T-cell (primary cell): ENCODE measurements around the gene SNX13. TPM values are rescaled to one million over a fixed set of nuclear protein-coding genes. Genes with fewer than 3 reads are reported as not detected.

Experiments used
- ATAC-seq, 4 experiments: fragments of 200-7000 bp in 3 of 4; fragments of 150-1000 bp in 1 of 4; cut with Tn5 transposase; replicated peaks in 1 of 4; 1 replicate in 3 of 4; 2 replicates in 1 of 4; pipeline ENCODE4 v1.10.0; 2021; ENCODE audit warnings: moderate library complexity in 3 of 4, mild to moderate bottlenecking in 2 of 4, moderate number of reproducible peaks in 1 of 4
- CTCF ChIA-PET, 2 donors: fragments of 300-600 bp; sonication (Branson Sonifier 250); formaldehyde crosslinking; loops; one replicate each; lab custom pipeline; 2022; ENCODE audit warnings: antibody characterized with exemption in 2 of 2; lab: Charles Lee
- POLR2A ChIA-PET, 2 donors: fragments of 300-600 bp; sonication (Branson Sonifier 250); formaldehyde crosslinking; loops; one replicate each; lab custom pipeline; 2022; ENCODE audit warnings: antibody characterized with exemption in 2 of 2; lab: Charles Lee
- DNase-seq, 35 experiments: peaks; one replicate each; pipeline versions ENCODE4 v3.0.0 to v3.0.0-alpha.2; 2013 to 2023
- H3K27ac ChIP-seq: one replicate; pipeline ENCODE4 v1.5.1; 2013; ENCODE audit warnings: low read length
- H3K27me3 ChIP-seq, 2 experiments: replicated peaks in 1 of 2; 1 replicate in 1 of 2; 2 replicates in 1 of 2; pipeline versions ENCODE4 v1.6.1 to v1.7.0; 2013; ENCODE audit warnings: low read length in 1 of 2, mixed read lengths in 1 of 2; ENCODE audit not compliant: control insufficient read depth in 2 of 2, insufficient read depth in 2 of 2; ENCODE audit errors: extremely low read depth in 1 of 2
- H3K36me3 ChIP-seq, 2 donors: 1 replicate in 1 of 2; 2 replicates in 1 of 2; pipeline versions ENCODE4 v1.6.1 to v1.7.0; 2013; ENCODE audit warnings: low read length in 1 of 2; ENCODE audit not compliant: control insufficient read depth in 2 of 2, insufficient read depth in 1 of 2; ENCODE audit errors: extremely low read depth in 1 of 2
- H3K4me1 ChIP-seq, 2 experiments: 1 replicate in 1 of 2; 2 replicates in 1 of 2; pipeline versions ENCODE4 v1.6.1 to v1.7.0; 2013; ENCODE audit warnings: low read length in 2 of 2, mixed read lengths in 1 of 2; ENCODE audit not compliant: insufficient read depth in 2 of 2, control insufficient read depth in 1 of 2; ENCODE audit errors: extremely low read depth in 1 of 2
- H3K4me3 ChIP-seq, 2 donors: 1 replicate in 1 of 2; 2 replicates in 1 of 2; pipeline versions ENCODE4 v1.5.1 to v1.7.0; 2013; ENCODE audit warnings: mild to moderate bottlenecking in 2 of 2, low read length in 1 of 2, moderate library complexity in 1 of 2; ENCODE audit not compliant: control insufficient read depth in 1 of 2; ENCODE audit errors: extremely low read depth in 1 of 2
- H3K9me3 ChIP-seq: 2 replicates; pipeline ENCODE4 v1.7.0; 2013
- H3K27ac Mint-ChIP-seq, 2 donors: one replicate each; pipeline ENCODE4 v1.8.0; 2020 to 2021; ENCODE audit warnings: mild to moderate bottlenecking in 2 of 2, mixed read lengths in 2 of 2
- H3K27me3 Mint-ChIP-seq, 2 donors: one replicate each; pipeline ENCODE4 v1.8.0; 2021 to 2022; ENCODE audit warnings: mixed read lengths in 2 of 2
- H3K36me3 Mint-ChIP-seq: one replicate; pipeline ENCODE4 v1.8.0; 2021; ENCODE audit warnings: mixed read lengths
- H3K4me1 Mint-ChIP-seq, 3 donors: one replicate each; pipeline ENCODE4 v1.8.0; 2020 to 2022; ENCODE audit warnings: mixed read lengths in 3 of 3, mild to moderate bottlenecking in 1 of 3
- H3K4me3 Mint-ChIP-seq, 3 donors: one replicate each; pipeline ENCODE4 v1.8.0; 2020 to 2022; ENCODE audit warnings: mild to moderate bottlenecking in 3 of 3, mixed read lengths in 3 of 3, moderate library complexity in 3 of 3
- H3K9me3 Mint-ChIP-seq, 3 donors: one replicate each; pipeline ENCODE4 v1.8.0; 2020 to 2022; ENCODE audit warnings: mixed read lengths in 3 of 3
- whole genome bisulfite sequencing: methylation state at CpG from one replicate; pipeline ENCODE4 v1.1.5; 2013; ENCODE audit warnings: missing lambda C conversion rate; ENCODE audit not compliant: insufficient coverage; 5-methylcytosine and 5-hydroxymethylcytosine counted together
- total RNA-seq, 35 experiments: library from RNA in 6 of 35; stranded (reverse) in 6 of 35; fragments of 120-200 nt in 1 of 35; gene quantifications; one replicate each; pipeline versions ENCODE4 v1.2.1 to v1.2.4 and lab custom pipeline; 2013 to 2026

SNX13 gene
- total RNA-seq, 5 donors from 2014 or later (not counting 1 experiment from before 2014, with no cell fraction given) = 29.4 to 34.1 (median 33.1) TPM

DNA sequence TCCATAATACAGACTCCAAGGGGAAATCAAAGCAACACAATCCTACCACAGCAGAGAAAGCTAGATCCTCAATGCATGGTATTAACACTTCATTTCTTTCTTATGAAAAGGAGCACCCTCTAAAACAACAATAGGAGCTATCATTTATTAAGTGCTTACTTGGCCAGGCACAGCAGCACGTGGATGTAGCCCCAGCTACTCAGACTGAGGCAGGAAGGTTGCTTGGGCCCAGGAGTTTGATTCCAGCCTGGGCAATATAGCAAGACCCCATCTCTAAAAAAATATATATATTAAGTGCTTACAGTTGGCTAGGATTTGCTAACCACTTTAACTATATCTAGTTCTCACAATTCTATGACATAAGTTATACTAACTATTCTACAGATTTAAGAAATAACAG, 12.2 kb downstream of the SNX13 start:
- no peaks in the 10 kb centered on the region for H3K9me3 Mint-ChIP-seq
- DNase-seq (no peak), ATAC-seq (no peak)
- H3K27ac ChIP-seq = no peak overlapping the region
- no peak overlapping the region for H3K4me3 Mint-ChIP-seq
- no peaks in the 10 kb centered on the region for H3K27me3 Mint-ChIP-seq
- H3K9me3 ChIP-seq = no peaks in the 10 kb centered on the region
- H3K4me1 ChIP-seq = peaks cover 0 to 5% of the 10 kb centered on the region in 2 experiments
- ChIA-PET POLR2A (no interaction called here), CTCF (interaction anchor here in 1 of 2 donors (0.7 kb wide), 1 partner anchor 9 kb away, joined by 3 read pairs; no protein-coding TSS in a partner anchor)
- WGBS = no CpG with 5 or more reads among the region's 1 CpG
- H3K4me3 ChIP-seq = no peak overlapping the region
- H3K4me1 Mint-ChIP-seq = peaks cover 83% of the 10 kb centered on the region in 3 donors
- H3K36me3 ChIP-seq = no peaks in the 10 kb centered on the region
- H3K27me3 ChIP-seq = no peaks in the 10 kb centered on the region
- no peak overlapping the region for H3K27ac Mint-ChIP-seq
- peaks cover 8% of the 10 kb centered on the region for H3K36me3 Mint-ChIP-seq

DNA sequence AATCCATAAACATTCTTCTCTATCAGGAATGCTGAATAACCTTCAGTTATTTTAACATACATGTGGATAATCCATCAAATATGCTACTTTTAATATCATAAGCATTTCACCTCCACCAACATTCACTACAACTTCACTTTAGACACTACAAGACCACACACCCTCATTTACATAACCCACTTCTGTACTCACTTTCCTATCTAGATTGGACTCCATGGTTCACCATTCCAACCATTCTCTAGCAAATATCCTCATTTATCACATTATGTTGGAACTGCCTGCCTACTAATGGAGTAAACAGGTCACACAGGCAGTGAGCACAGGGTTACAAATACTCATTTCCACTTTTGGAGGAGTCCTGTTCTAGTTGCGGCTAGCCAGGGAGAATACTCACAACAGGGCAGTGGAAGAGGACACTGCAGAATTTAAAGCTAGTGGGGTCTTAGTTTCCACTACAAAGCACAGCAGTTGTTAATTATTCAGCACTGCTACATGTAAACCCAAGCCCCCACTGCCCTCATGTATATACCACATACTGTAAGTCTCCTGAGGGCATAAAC, 18.4 kb downstream of the SNX13 start:
- Mint-ChIP-seq H3K36me3 (peaks cover 8% of the 10 kb centered on the region), H3K4me3 (no peak overlapping the region)

DNA sequence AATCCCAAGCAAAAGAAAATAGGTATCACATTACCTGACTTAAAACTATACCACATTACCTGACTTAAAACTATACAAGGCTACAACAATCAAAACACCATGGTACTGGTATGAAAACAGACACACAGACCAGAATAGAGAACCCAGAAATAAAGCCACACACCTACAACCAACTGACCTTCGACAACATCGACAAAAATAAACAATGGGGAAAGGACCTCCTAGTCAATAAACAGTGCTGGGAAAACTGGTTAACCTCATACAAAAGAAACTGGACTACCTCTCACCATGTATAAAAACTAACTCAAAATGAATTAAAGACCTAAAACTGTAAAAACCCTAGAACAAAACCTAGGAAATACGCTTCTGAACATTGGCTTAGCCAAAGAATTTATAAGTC, 22.5 kb downstream of the SNX13 start:
- no peak overlapping the region for H3K4me3 Mint-ChIP-seq
- WGBS = 100% methylated on average over 1 of the region's 3 CpGs
- CTCF ChIA-PET = no interaction called here

More for the DNA sequence above, 18.4 kb downstream of the SNX13 start:
- no peak for DNase-seq
- H3K27me3 Mint-ChIP-seq = no peaks in the 10 kb centered on the region
- Histone ChIP-seq H3K27ac (no peak overlapping the region), H3K4me1 (peaks cover 0 to 3% of the 10 kb centered on the region in 2 experiments), H3K27me3 (no peaks in the 10 kb centered on the region), H3K36me3 (no peaks in the 10 kb centered on the region), H3K4me3 (no peak overlapping the region), H3K9me3 (no peaks in the 10 kb centered on the region)
- no peak for ATAC-seq
- H3K27ac Mint-ChIP-seq = no peak overlapping the region
- peaks cover 0 to 6% (median 0%) of the 10 kb centered on the region in 3 donors for H3K9me3 Mint-ChIP-seq
- CTCF ChIA-PET = no interaction called here
- peaks cover 58 to 67% (median 66%) of the 10 kb centered on the region in 3 donors for H3K4me1 Mint-ChIP-seq
- no CpG with 5 or more reads among the region's 1 CpG for WGBS
- POLR2A ChIA-PET = no interaction called here

DNA sequence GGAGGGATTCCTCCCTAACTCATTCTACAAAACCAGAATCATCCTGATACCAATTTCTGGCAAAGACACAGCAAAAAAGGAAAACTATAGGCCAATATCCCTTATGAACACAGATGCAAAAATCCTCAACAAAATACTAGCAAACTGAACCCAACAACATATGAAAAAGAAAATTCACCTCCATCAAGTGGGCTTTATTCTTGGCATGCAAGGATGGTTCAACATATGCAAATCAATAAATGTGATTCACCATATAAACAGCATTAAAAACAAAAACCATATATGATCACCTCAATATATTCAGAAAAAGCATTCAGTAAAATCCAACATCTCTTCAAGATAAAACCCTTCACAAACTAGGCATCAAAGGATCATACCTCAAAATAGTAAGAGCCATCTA, 23.5 kb downstream of the SNX13 start:
- Mint-ChIP-seq H3K27ac (no peak overlapping the region), H3K4me3 (no peak overlapping the region), H3K36me3 (peaks cover 10% of the 10 kb centered on the region), H3K4me1 (peaks cover 33 to 47% (median 33%) of the 10 kb centered on the region in 3 donors), H3K9me3 (peaks cover 0 to 6% (median 0%) of the 10 kb centered on the region in 3 donors), H3K27me3 (no peaks in the 10 kb centered on the region)
- DNase-seq = no peak
- ChIA-PET CTCF (no interaction called here), POLR2A (no interaction called here)
- Histone ChIP-seq H3K4me3 (no peak overlapping the region), H3K27me3 (no peaks in the 10 kb centered on the region), H3K27ac (no peak overlapping the region), H3K36me3 (peaks cover 0 to 3% of the 10 kb centered on the region in 2 donors), H3K4me1 (peaks cover 3 to 4% of the 10 kb centered on the region in 2 experiments), H3K9me3 (no peaks in the 10 kb centered on the region)
- no peak for ATAC-seq

More for the DNA sequence above, 22.5 kb downstream of the SNX13 start:
- Histone ChIP-seq H3K9me3 (no peaks in the 10 kb centered on the region), H3K27ac (no peak overlapping the region), H3K36me3 (peaks cover 0 to 3% of the 10 kb centered on the region in 2 donors), H3K4me1 (peaks cover 3 to 4% of the 10 kb centered on the region in 2 experiments), H3K4me3 (no peak overlapping the region), H3K27me3 (no peaks in the 10 kb centered on the region)
- H3K27me3 Mint-ChIP-seq = no peaks in the 10 kb centered on the region
- POLR2A ChIA-PET = no interaction called here
- peaks cover 6% of the 10 kb centered on the region for H3K36me3 Mint-ChIP-seq
- no peak for ATAC-seq
- DNase-seq = no peak
- no peak overlapping the region for H3K27ac Mint-ChIP-seq
- peaks cover 0 to 6% (median 0%) of the 10 kb centered on the region in 3 donors for H3K9me3 Mint-ChIP-seq
- H3K4me1 Mint-ChIP-seq = peaks cover 36 to 48% (median 38%) of the 10 kb centered on the region in 3 donors

DNA sequence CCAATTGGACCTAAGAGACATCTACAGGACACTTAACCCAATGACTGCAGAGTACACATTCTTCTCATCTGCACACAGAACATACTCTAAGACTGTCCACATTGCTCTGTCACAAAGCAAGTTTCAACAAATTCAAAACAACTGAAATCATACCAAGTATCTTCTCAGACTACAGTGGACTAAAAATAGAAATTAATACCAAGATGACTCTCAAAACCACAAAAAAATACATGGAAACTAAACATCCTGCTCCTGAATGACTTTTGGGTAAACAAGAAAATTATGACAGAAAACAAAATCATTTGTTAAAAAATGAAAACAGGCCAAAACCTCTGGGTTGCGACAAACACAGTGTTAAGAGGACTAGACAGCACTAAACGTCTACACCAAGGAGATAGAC, 24.5 kb downstream of the SNX13 start:
- 100% methylated on average over 2 of the region's 2 CpGs for WGBS
- no peaks in the 10 kb centered on the region for H3K9me3 ChIP-seq
- peaks cover 0 to 6% (median 0%) of the 10 kb centered on the region in 3 donors for H3K9me3 Mint-ChIP-seq

DNA sequence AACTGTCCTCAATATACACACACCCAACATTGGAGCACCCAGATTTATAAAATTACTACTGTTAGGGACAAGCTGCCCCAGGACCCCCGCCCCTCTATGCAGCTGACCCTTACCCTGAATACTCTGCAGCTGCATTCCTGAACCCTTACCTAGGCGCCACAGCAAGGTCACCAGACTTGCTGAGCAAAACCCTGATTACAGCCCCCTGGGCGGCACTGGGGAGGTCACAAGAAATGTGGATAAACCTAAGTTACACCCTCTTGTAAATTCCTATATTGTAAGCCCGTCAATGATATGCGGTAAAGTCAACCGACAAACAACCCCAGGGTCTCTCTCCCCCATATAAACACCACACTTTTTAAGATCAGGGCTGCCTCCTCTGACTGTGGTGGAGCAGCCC, 25.1 kb downstream of the SNX13 start:
- peaks cover 21% of the 10 kb centered on the region for H3K36me3 Mint-ChIP-seq
- POLR2A ChIA-PET = no interaction called here
- peaks cover 0 to 3% of the 10 kb centered on the region in 2 donors for H3K36me3 ChIP-seq
- DNase-seq (no peak), ATAC-seq (no peak)
- H3K4me1 ChIP-seq = peaks cover 0 to 4% of the 10 kb centered on the region in 2 experiments
- 96% methylated on average over 5 of the region's 6 CpGs for whole genome bisulfite sequencing
- no peak overlapping the region for H3K4me3 Mint-ChIP-seq
- no peak overlapping the region for H3K4me3 ChIP-seq
- no peak overlapping the region for H3K27ac Mint-ChIP-seq
- H3K27me3 Mint-ChIP-seq = no peaks in the 10 kb centered on the region
- CTCF ChIA-PET = no interaction called here
- H3K27ac ChIP-seq = no peak overlapping the region
- H3K4me1 Mint-ChIP-seq = peaks cover 19 to 40% (median 20%) of the 10 kb centered on the region in 3 donors
- no peaks in the 10 kb centered on the region for H3K9me3 ChIP-seq
- peaks cover 0 to 11% (median 6%) of the 10 kb centered on the region in 3 donors for H3K9me3 Mint-ChIP-seq
- no peaks in the 10 kb centered on the region for H3K27me3 ChIP-seq

More for the DNA sequence above, 24.5 kb downstream of the SNX13 start:
- Histone ChIP-seq H3K4me3 (no peak overlapping the region), H3K36me3 (peaks cover 0 to 3% of the 10 kb centered on the region in 2 donors), H3K27ac (no peak overlapping the region), H3K4me1 (peaks cover 0 to 4% of the 10 kb centered on the region in 2 experiments), H3K27me3 (no peaks in the 10 kb centered on the region)
- no peaks in the 10 kb centered on the region for H3K27me3 Mint-ChIP-seq
- H3K36me3 Mint-ChIP-seq = peaks cover 14% of the 10 kb centered on the region
- no peak for DNase-seq
- H3K27ac Mint-ChIP-seq = no peak overlapping the region
- ChIA-PET CTCF (no interaction called here), POLR2A (no interaction called here)
- H3K4me1 Mint-ChIP-seq = peaks cover 24 to 38% (median 25%) of the 10 kb centered on the region in 3 donors
- no peak overlapping the region for H3K4me3 Mint-ChIP-seq
- ATAC-seq = no peak
